Activated CD8-positive, alpha-beta T cell treated with anti-CD3 and anti-CD28 coated beads for 36 hours (primary cell): ENCODE measurements around the gene DNAJC18. TPM values are rescaled to one million over a fixed set of nuclear protein-coding genes. Genes with fewer than 3 reads are reported as not detected.
A peak's percentile ranks its signal among the peaks of the same experiment; 100 is the strongest.

ENCODE experiments used
- ATAC-seq: fragments of 200-7000 bp; cut with Tn5 transposase; one replicate; pipeline ENCODE4 v1.10.0; 2021; ENCODE audit warnings: mild to moderate bottlenecking, moderate library complexity
- CTCF ChIA-PET: fragments of 350-600 bp; sonication (Branson Sonifier 250); formaldehyde crosslinking; loops from one replicate; lab custom pipeline; 2021; ENCODE audit warnings: antibody characterized with exemption; lab: Charles Lee
- POLR2A ChIA-PET: fragments of 350-600 bp; sonication (Branson Sonifier 250); formaldehyde crosslinking; loops from one replicate; lab custom pipeline; 2021; ENCODE audit warnings: antibody characterized with exemption; lab: Charles Lee
- DNase-seq: peaks from one replicate; pipeline ENCODE4 v3.0.0-alpha.2; 2020
- H3K27ac Mint-ChIP-seq: one replicate; pipeline ENCODE4 v1.8.0; 2021; ENCODE audit warnings: mild to moderate bottlenecking, mixed read lengths
- H3K27me3 Mint-ChIP-seq: one replicate; pipeline ENCODE4 v1.8.0; 2021; ENCODE audit warnings: mixed read lengths
- H3K36me3 Mint-ChIP-seq: one replicate; pipeline ENCODE4 v1.8.0; 2021; ENCODE audit warnings: low read depth, mixed read lengths
- H3K4me1 Mint-ChIP-seq: one replicate; pipeline ENCODE4 v1.8.0; 2021; ENCODE audit warnings: low read depth, mixed read lengths
- H3K4me3 Mint-ChIP-seq: one replicate; pipeline ENCODE4 v1.8.0; 2021; ENCODE audit warnings: mild to moderate bottlenecking, moderate library complexity, mixed read lengths
- H3K9me3 Mint-ChIP-seq: one replicate; pipeline ENCODE4 v1.8.0; 2021; ENCODE audit warnings: mixed read lengths
- intact Hi-C: fragments of 100-400 bp; cut with micrococcal nuclease; formaldehyde crosslinking; loops from one replicate; pipeline ENCODE4 v1.10.0; 2022
- total RNA-seq, 2 experiments: library from RNA; stranded (reverse); gene quantifications; one replicate each; pipeline ENCODE4 v1.2.3, GENCODE V29; 2021
- TF ChIP-seq, protein P1 (sequence below): fragments of 200-600 bp; IDR thresholded peaks from one replicate; pipeline ENCODE4 v1.8.0; 2022; ENCODE audit warnings: antibody characterized with exemption, mild to moderate bottlenecking

The DNAJC18 gene
- total RNA-seq, 2 experiments from 2014 or later = 24.9 to 27.5 TPM

DNA sequence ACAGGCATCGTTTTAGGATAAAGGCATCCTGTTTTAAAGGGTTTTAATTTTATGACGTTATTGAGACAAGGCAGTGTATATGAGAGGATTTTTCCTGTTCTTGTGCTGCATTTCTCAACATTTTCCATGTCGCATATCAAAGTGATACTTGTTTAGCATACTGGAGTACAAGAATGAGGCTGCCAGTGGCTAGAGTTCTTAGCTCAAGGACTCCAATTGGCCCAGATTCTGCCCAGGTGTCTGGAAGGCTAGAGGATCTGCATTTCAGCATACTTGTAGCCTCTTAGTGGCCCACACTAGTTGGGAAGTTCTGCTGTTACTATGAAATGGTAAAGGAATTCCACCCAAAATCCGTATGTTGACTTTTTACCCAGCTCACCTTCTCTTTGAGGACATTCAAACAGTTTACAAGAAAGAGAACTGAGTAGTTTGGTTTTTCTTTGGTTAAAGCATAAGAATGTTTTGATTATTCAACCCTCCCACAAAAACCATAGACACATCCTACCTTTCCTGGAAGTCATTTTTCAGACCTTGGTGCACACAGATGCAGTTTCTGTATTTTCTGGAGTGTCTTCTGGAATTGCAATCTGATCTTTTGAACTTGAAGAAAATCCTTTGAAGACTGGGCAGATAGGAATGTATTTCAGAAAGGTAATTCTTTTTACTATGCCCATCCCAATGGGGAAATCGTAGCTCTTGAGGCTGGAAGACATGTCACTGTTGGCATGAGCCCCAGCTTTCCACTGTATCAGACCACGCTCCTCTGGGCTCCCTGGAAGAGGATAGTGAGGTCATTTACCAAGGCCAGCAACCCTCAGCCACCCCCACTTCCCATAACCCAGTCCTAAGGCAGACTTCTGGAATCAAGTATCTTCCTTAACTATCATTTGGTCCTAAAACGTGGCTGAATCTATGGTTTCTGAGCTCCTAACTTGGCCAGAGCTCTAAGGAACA lies 67.6 kb downstream of the DNAJC18 start:
- H3K4me1 Mint-ChIP-seq = peaks cover 14% of the 10 kb centered on the region
- peaks cover 16% of the 10 kb centered on the region for H3K36me3 Mint-ChIP-seq
- no peaks in the 10 kb centered on the region for H3K27me3 Mint-ChIP-seq
- H3K4me3 Mint-ChIP-seq = no peak overlapping the region
- ATAC-seq (no peak), DNase-seq (no peak)
- H3K27ac Mint-ChIP-seq = peak overlapping the region; percentile 22
- intact Hi-C loops = no loop called here
- ChIA-PET POLR2A (interaction anchor here (0.6 kb wide), 2 partner anchors 174 to 827 kb away, joined by 3 read pairs; no protein-coding TSS in a partner anchor), CTCF (interaction anchor here (1.0 to 1.5 kb wide), 3 partner anchors 14 to 30 kb away, joined by 3 to 5 read pairs (median 4); partner anchors contain the start of gene PAIP2)
- H3K9me3 Mint-ChIP-seq = no peaks in the 10 kb centered on the region
- TF ChIP-seq, protein P1, sequence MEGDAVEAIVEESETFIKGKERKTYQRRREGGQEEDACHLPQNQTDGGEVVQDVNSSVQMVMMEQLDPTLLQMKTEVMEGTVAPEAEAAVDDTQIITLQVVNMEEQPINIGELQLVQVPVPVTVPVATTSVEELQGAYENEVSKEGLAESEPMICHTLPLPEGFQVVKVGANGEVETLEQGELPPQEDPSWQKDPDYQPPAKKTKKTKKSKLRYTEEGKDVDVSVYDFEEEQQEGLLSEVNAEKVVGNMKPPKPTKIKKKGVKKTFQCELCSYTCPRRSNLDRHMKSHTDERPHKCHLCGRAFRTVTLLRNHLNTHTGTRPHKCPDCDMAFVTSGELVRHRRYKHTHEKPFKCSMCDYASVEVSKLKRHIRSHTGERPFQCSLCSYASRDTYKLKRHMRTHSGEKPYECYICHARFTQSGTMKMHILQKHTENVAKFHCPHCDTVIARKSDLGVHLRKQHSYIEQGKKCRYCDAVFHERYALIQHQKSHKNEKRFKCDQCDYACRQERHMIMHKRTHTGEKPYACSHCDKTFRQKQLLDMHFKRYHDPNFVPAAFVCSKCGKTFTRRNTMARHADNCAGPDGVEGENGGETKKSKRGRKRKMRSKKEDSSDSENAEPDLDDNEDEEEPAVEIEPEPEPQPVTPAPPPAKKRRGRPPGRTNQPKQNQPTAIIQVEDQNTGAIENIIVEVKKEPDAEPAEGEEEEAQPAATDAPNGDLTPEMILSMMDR = no peak

DNA sequence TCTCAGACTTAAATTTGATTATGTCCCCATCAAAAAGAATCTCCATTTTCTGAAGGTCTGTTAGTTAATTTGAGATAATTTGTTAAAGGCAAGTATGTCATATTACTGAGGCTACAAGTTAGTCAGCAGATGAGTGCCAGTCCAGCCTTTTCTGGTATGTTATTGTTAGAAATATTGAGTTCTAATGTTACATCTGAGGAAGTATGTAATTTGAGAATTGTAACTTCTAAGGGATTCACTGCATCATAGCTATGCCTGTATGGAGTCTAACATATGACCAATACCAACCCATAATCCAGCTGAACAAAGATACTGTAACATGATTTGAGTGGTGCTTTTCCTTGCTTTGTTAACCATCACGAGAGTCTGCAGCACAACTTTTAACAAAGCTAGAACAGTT lies 70.1 kb downstream of the DNAJC18 start:
- TF ChIP-seq, protein P1 = no peak
- DNase-seq (no peak), ATAC-seq (no peak)
- H3K36me3 Mint-ChIP-seq = peaks cover 34% of the 10 kb centered on the region
- intact Hi-C loops = no loop called here
- H3K27ac Mint-ChIP-seq = no peak overlapping the region
- no peaks in the 10 kb centered on the region for H3K9me3 Mint-ChIP-seq
- peaks cover 14% of the 10 kb centered on the region for H3K4me1 Mint-ChIP-seq
- H3K27me3 Mint-ChIP-seq = no peaks in the 10 kb centered on the region
- CTCF ChIA-PET = interaction anchor here (1.0 to 2.1 kb wide), 4 partner anchors 11 to 80 kb away, joined by 3 to 8 read pairs (median 4); partner anchors contain the start of gene PAIP2
- H3K4me3 Mint-ChIP-seq = no peak overlapping the region
- POLR2A ChIA-PET = interaction anchor here (1.4 kb wide), 1 partner anchor 22 kb away, joined by 4 read pairs; no protein-coding TSS in a partner anchor

DNA sequence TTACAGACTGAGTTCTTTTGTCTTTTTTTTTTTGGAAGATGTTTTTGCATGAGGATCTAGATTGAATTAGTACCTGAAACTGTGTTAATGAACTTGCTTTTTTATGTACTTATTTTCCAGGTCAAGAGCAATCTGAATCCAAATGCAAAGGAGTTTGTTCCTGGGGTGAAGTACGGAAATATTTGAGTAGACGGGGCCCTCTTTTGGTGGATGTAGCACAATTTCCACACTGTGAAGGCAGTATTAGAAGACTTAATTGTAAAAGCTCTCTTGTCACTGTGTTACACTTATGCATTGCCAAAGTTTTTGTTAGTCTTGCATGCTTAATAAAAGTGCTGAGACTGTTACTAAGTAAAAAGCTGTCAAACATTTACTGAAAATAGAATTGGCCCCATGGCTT lies 70.7 kb downstream of the DNAJC18 start:
- Mint-ChIP-seq H3K4me1 (peaks cover 19% of the 10 kb centered on the region), H3K27ac (no peak overlapping the region), H3K4me3 (no peak overlapping the region), H3K36me3 (peaks cover 39% of the 10 kb centered on the region), H3K27me3 (no peaks in the 10 kb centered on the region), H3K9me3 (no peaks in the 10 kb centered on the region)
- ChIA-PET POLR2A (interaction anchor here (1.4 kb wide), 1 partner anchor 22 kb away, joined by 4 read pairs; no protein-coding TSS in a partner anchor), CTCF (interaction anchor here (0.8 to 2.1 kb wide), 4 partner anchors 24 to 82 kb away, joined by 3 to 8 read pairs (median 4); partner anchors contain the start of gene PAIP2)
- intact Hi-C loops = no loop called here
- ATAC-seq (no peak), DNase-seq (no peak)
- TF ChIP-seq, protein P1 = no peak

DNA sequence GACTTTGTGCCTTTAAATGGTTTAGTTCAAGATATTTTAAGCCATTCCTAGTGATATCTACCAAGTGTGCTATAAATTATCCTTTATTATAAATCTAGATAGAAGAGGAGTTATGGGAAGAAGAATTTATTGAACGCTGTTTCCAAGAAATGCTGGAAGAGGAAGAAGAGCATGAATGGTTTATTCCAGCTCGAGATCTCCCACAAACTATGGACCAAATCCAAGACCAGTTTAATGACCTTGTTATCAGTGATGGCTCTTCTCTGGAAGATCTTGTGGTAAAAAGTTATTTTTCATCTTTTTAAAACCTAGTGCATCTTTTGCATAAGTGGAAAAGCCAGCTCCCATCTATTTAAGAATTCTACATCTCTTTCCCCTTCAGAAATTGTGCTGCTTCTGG lies 74.9 kb downstream of the DNAJC18 start:
- TF ChIP-seq, protein P1 = no peak
- peaks cover 44% of the 10 kb centered on the region for H3K36me3 Mint-ChIP-seq
- peaks cover 6% of the 10 kb centered on the region for H3K4me1 Mint-ChIP-seq
- DNase-seq (no peak), ATAC-seq (no peak)
- H3K27me3 Mint-ChIP-seq = no peaks in the 10 kb centered on the region
- no peak overlapping the region for H3K4me3 Mint-ChIP-seq
- ChIA-PET CTCF (no interaction called here), POLR2A (interaction anchor here (1.0 kb wide), 1 partner anchor 10 kb away, joined by 3 read pairs; no protein-coding TSS in a partner anchor)
- H3K27ac Mint-ChIP-seq = no peak overlapping the region
- H3K9me3 Mint-ChIP-seq = no peaks in the 10 kb centered on the region
- intact Hi-C loops = no loop called here
